Neural cell (in vitro differentiated cells): ENCODE results near the gene SSBP2.

Experiments
- CTCF ChIP-seq: fragments of 450-650 bp; IDR thresholded peaks from 2 replicates; pipeline ENCODE4 v1.5.1; 2014; ENCODE audit warnings: antibody characterized with exemption, mild to moderate bottlenecking, moderate library complexity; ENCODE audit not compliant: poor library complexity, severe bottlenecking
- EP300 ChIP-seq: fragments of 450-650 bp; conservative IDR thresholded peaks from 2 replicates; pipeline ENCODE4 v1.6.1; 2014; ENCODE audit warnings: antibody characterized with exemption, mild to moderate bottlenecking, moderate library complexity; ENCODE audit not compliant: poor library complexity, severe bottlenecking
- REST ChIP-seq: IDR thresholded peaks from 2 replicates; pipeline ENCODE4 v1.6.1; 2012; ENCODE audit warnings: borderline replicate concordance
- SMC3 ChIP-seq: fragments of 450-650 bp; conservative IDR thresholded peaks from 2 replicates; pipeline ENCODE4 v1.6.1; 2014; ENCODE audit warnings: antibody characterized with exemption, mild to moderate bottlenecking, moderate library complexity; ENCODE audit not compliant: poor library complexity

- TF ChIP-seq CTCF (no peak), REST (no peak), SMC3 (no peak), EP300 (no peak)
Measured at GRCh38 chr5:81740758-81741157, 10.1 kb downstream of the SSBP2 start.
